Spleen (tissue), 7 donors: Measurements from ENCODE around the gene PIGC.

ENCODE experiments used
- POLR2A ChIP-seq, 3 donors: fragments of 450-650 bp; IDR thresholded peaks; one replicate each; pipeline ENCODE4 v1.5.1; 2017; ENCODE audit warnings: antibody characterized with exemption in 3 of 3, mild to moderate bottlenecking in 1 of 3
- POLR2AphosphoS5 ChIP-seq, 3 donors: sonication (generic); formaldehyde crosslinking; IDR thresholded peaks; one replicate each; pipeline ENCODE4 v1.5.1; 2017; ENCODE audit warnings: antibody characterized with exemption in 3 of 3
- TF ChIP-seq, protein P1 (sequence below), 11 experiments: fragments of 200-600 bp in 7 of 11; fragments of 450-650 bp in 4 of 11; sonication (generic) in 4 of 11; IDR thresholded peaks in 8 of 11; conservative IDR thresholded peaks in 3 of 11; 1 replicate in 7 of 11; 2 replicates in 4 of 11; pipeline versions ENCODE4 v1.4.0 to v1.8.0; 2016 to 2021; ENCODE audit warnings: antibody characterized with exemption in 11 of 11, inconsistent platforms in 4 of 11, mild to moderate bottlenecking in 1 of 11
- donor health status: DM: no; HTN: no; CAD: no; lungs with moderate emphysema.
- donor health status: DM: no; HTN: no; CAD: no.
- donor health status: DM: no; HTN: no; CAD: no.

DNA sequence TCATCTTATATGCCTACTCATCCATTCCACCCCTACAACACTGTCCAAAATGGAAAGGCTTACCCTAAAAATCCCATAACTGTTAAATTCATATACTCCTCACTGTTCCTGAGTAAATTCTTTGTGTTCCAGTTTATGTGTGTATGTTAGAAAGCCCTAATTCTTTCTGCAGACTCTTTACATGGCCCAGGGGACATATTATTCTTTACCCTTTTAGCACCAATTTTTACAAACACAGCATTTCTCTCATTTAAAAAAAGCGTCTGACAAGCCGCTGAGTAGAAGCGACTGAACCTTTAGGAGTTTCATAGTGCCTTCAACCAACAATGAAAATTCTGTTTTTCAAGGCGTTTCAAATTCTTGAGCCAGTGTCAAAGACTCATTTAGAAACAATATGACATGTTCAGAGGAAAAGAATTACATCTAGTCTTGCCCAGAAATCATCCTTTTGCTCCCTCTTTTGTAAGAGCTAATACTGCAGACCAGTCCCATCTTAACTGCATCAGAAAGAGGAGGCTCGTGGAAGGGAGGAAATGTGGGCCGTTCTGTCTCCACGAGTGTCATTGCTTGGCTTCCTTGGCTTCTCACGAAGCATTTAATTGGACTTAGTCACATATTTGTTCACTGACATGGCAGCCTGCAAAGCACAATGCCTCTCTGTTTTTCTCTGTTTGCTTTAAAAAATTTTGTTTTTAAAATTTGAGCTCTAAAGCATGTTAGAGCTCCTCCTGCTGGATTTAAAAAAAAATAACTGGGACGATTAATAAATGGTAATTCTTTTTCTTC, 44.7 kb downstream of the PIGC start:
- TF ChIP-seq, protein P1, sequence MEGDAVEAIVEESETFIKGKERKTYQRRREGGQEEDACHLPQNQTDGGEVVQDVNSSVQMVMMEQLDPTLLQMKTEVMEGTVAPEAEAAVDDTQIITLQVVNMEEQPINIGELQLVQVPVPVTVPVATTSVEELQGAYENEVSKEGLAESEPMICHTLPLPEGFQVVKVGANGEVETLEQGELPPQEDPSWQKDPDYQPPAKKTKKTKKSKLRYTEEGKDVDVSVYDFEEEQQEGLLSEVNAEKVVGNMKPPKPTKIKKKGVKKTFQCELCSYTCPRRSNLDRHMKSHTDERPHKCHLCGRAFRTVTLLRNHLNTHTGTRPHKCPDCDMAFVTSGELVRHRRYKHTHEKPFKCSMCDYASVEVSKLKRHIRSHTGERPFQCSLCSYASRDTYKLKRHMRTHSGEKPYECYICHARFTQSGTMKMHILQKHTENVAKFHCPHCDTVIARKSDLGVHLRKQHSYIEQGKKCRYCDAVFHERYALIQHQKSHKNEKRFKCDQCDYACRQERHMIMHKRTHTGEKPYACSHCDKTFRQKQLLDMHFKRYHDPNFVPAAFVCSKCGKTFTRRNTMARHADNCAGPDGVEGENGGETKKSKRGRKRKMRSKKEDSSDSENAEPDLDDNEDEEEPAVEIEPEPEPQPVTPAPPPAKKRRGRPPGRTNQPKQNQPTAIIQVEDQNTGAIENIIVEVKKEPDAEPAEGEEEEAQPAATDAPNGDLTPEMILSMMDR (IDR thresholded peaks at IDR 0.05 in 8 of 11, conservative IDR thresholded peaks at IDR 0.05 in 3 of 11) = peak in 9 of 11 experiments; percentile 34 to 71 (median 52)
- peak in 1 of 3 donors; percentile 25 for TF ChIP-seq POLR2AphosphoS5 (IDR thresholded peaks at IDR 0.05)
- TF ChIP-seq POLR2A (IDR thresholded peaks at IDR 0.05) = no peak
